HepG2 (cell line): ENCODE data around the gene VARS1. TPM values are rescaled to one million over a fixed set of nuclear protein-coding genes. Genes with fewer than 3 reads are reported as not detected.

ENCODE experiments used
- ASH2L ChIP-seq: fragments of 300-600, 200-600 bp; sonication (generic); IDR thresholded peaks from 2 replicates; pipeline ENCODE4 v1.7.0; 2017; ENCODE audit warnings: low read depth, mild to moderate bottlenecking, moderate library complexity, mixed read lengths, low read length; ENCODE audit not compliant: insufficient read length
- CBFB ChIP-seq: sonication (generic); formaldehyde crosslinking; IDR thresholded peaks from 2 replicates; pipeline ENCODE4 v1.4.0; 2020; ENCODE audit warnings: missing genetic modification reagents
- CTCF ChIP-seq: sonication (generic); formaldehyde crosslinking; IDR thresholded peaks from 2 replicates; pipeline ENCODE4 v1.5.0; 2020; ENCODE audit warnings: mild to moderate bottlenecking, missing genetic modification reagents, moderate library complexity
- MEF2D ChIP-seq: sonication (generic); formaldehyde crosslinking; IDR thresholded peaks from 2 replicates; pipeline ENCODE4 v1.5.1; 2020; ENCODE audit warnings: mild to moderate bottlenecking, missing genetic modification reagents
- MEIS2 ChIP-seq: sonication (generic); formaldehyde crosslinking; IDR thresholded peaks from 2 replicates; pipeline ENCODE4 v1.9.0; 2021; ENCODE audit warnings: mild to moderate bottlenecking, missing genetic modification reagents
- NR0B2 ChIP-seq: sonication (generic); formaldehyde crosslinking; IDR thresholded peaks from 2 replicates; pipeline ENCODE4 v1.4.0; 2020; ENCODE audit warnings: mild to moderate bottlenecking, missing genetic modification reagents
- PCBP1 ChIP-seq: fragments of 200-400 bp; formaldehyde crosslinking; IDR thresholded peaks from 2 replicates; pipeline ENCODE4 v1.6.1; 2017; ENCODE audit warnings: mild to moderate bottlenecking, low read depth, low read length, borderline replicate concordance
- RNF2 ChIP-seq: fragments of 450-650 bp; conservative IDR thresholded peaks from 2 replicates; pipeline ENCODE4 v1.6.1; 2016; ENCODE audit warnings: low read depth
- SIN3B ChIP-seq: fragments of 150-350 bp; IDR thresholded peaks from 2 replicates; pipeline ENCODE4 v1.6.1; 2014; ENCODE audit warnings: low read length
- SRSF9 ChIP-seq: fragments of 200-400 bp; formaldehyde crosslinking; IDR thresholded peaks from 2 replicates; pipeline ENCODE4 v1.6.1; 2018; ENCODE audit warnings: borderline replicate concordance, mild to moderate bottlenecking, low read depth, low read length; ENCODE audit not compliant: insufficient read depth, poor library complexity, severe bottlenecking
- SRY ChIP-seq: sonication (generic); formaldehyde crosslinking; IDR thresholded peaks from 2 replicates; pipeline ENCODE4 v1.8.0; 2022; ENCODE audit warnings: mild to moderate bottlenecking, missing genetic modification reagents
- TAF15 ChIP-seq: fragments of 200-400 bp; formaldehyde crosslinking; IDR thresholded peaks from one replicate; pipeline ENCODE4 v1.6.1; 2018; ENCODE audit warnings: mild to moderate bottlenecking, low read depth, low read length; ENCODE audit not compliant: poor library complexity, severe bottlenecking
- U2AF1 ChIP-seq: fragments of 200-400 bp; formaldehyde crosslinking; optimal IDR thresholded peaks from 2 replicates; pipeline ENCODE3; 2017; ENCODE audit warnings: mild to moderate bottlenecking, low read depth, low read length
- ZFP1 ChIP-seq: IDR thresholded peaks from 2 replicates; pipeline ENCODE4 v1.6.1; 2016
- ZKSCAN1 ChIP-seq: fragments of 150-350 bp; IDR thresholded peaks from 2 replicates; pipeline ENCODE4 v1.6.1; 2014; ENCODE audit warnings: low read length
- ZNF230 ChIP-seq: sonication (generic); formaldehyde crosslinking; IDR thresholded peaks from 2 replicates; pipeline ENCODE4 v1.4.0; 2020; ENCODE audit warnings: mild to moderate bottlenecking, missing genetic modification reagents
- ZNF234 ChIP-seq: sonication (generic); formaldehyde crosslinking; conservative IDR thresholded peaks from 2 replicates; pipeline ENCODE4 v1.5.1; 2020; ENCODE audit warnings: mild to moderate bottlenecking, missing genetic modification reagents
- ZNF329 ChIP-seq: sonication (generic); formaldehyde crosslinking; IDR thresholded peaks from 2 replicates; pipeline ENCODE4 v1.9.0; 2021; ENCODE audit warnings: low read depth, mild to moderate bottlenecking, missing genetic modification reagents
- ZNF564 ChIP-seq: sonication (generic); formaldehyde crosslinking; IDR thresholded peaks from 2 replicates; pipeline ENCODE4 v1.8.1; 2023; ENCODE audit warnings: mild to moderate bottlenecking, missing genetic modification reagents
- polyA plus RNA-seq, 8 experiments: library from polyadenylated mRNA; depleted of rRNA in 3 of 8; stranded (reverse) in 7 of 8; unstranded in 1 of 8; fragments of >200 nt; fragmentation: Illumina TruSeq in 4 of 8; extraction: Trizol in 4 of 8; gene quantifications; 2 replicates each; pipeline versions ENCODE4 v1.2.1 to v1.2.3, GENCODE V29; 2011 to 2016; ENCODE audit warnings: low read depth in 4 of 8, missing spikeins in 1 of 8, mixed read lengths in 1 of 8; ENCODE audit not compliant: insufficient read depth in 1 of 8
- total RNA-seq, 5 experiments: library from RNA; depleted of rRNA; stranded (reverse); fragments of >200 nt; fragmentation: Illumina TruSeq; extraction: Trizol; gene quantifications; 2 replicates each; pipeline ENCODE4 v1.2.3, GENCODE V29; 2016; ENCODE audit warnings: low read depth in 1 of 5
- TF ChIP-seq, protein P1 (sequence below): sonication (generic); formaldehyde crosslinking; IDR thresholded peaks from 2 replicates; pipeline ENCODE4 v1.5.0; 2020; ENCODE audit warnings: missing genetic modification reagents, mild to moderate bottlenecking, borderline replicate concordance
- TF ChIP-seq, protein P2 (sequence below): sonication (generic); formaldehyde crosslinking; IDR thresholded peaks from 2 replicates; pipeline ENCODE4 v1.8.1; 2023; ENCODE audit warnings: mild to moderate bottlenecking, moderate library complexity, missing genetic modification reagents
- TF ChIP-seq, protein P3 (sequence below): sonication (generic); formaldehyde crosslinking; IDR thresholded peaks from 2 replicates; pipeline ENCODE4 v1.8.0; 2022; ENCODE audit warnings: mild to moderate bottlenecking, missing genetic modification reagents, moderate library complexity

Gene VARS1
- total and polyA plus RNA-seq, 2 of the 13 experiments (the other 11 are each of a cell fraction or from before 2014, with no cell fraction given): 14.7 to 56.1 TPM

DNA sequence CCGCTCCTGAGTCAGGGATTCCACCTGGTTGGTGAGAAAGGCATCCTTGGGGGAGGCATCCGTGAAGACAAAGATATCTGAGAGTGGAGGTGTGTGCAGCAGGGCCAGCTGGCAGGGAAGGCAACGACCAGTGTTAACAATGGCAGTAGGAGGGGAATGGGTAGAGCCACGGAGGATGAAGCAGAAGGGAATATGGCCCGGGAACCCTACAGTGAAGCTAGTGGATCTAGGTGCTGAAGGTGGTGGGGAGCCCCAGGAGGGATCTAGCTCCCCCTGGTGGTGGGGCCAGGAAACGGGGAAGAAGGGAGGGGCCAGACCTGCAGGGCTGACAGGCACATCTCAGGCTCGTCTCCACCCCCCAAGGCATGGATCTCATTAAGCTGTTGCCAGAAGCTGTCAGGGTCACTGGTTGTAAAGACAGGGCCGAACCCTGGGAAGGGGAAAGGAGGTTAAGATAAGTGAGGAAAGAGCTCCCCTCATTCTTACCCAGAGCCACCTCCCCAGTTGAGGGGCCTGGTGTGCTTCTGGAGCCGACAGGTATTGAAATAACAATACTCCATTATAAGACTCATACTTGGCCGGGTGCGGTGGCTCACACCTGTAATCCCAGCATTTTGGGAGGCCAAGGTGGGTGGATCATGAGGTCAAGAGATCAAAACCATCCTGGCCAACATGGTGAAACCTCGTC, 25.7 kb downstream of the VARS1 start (continued):
- TF ChIP-seq ASH2L (no peak), SIN3B (no peak), PCBP1 (no peak), TAF15 (no peak), U2AF1 (no peak), ZKSCAN1 (no peak), ZNF329 (CRISPR knock-in tag) (no peak), ZNF230 (CRISPR knock-in tag) (no peak), ZNF564 (CRISPR knock-in tag) (no peak), RNF2 (no peak), MEF2D (CRISPR knock-in tag) (no peak), SRY (CRISPR knock-in tag) (no peak), SRSF9 (no peak), MEIS2 (no peak), NR0B2 (CRISPR knock-in tag) (no peak), ZNF234 (CRISPR knock-in tag) (no peak), CBFB (CRISPR knock-in tag) (no peak), ZFP1 (CRISPR knock-in tag) (peak; percentile 45; the same call in 1 of the 2 replicates), CTCF (CRISPR knock-in tag) (peak; percentile 98)
- TF ChIP-seq, protein P1, sequence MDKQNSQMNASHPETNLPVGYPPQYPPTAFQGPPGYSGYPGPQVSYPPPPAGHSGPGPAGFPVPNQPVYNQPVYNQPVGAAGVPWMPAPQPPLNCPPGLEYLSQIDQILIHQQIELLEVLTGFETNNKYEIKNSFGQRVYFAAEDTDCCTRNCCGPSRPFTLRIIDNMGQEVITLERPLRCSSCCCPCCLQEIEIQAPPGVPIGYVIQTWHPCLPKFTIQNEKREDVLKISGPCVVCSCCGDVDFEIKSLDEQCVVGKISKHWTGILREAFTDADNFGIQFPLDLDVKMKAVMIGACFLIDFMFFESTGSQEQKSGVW (CRISPR knock-in tag): no peak
- TF ChIP-seq, protein P2, sequence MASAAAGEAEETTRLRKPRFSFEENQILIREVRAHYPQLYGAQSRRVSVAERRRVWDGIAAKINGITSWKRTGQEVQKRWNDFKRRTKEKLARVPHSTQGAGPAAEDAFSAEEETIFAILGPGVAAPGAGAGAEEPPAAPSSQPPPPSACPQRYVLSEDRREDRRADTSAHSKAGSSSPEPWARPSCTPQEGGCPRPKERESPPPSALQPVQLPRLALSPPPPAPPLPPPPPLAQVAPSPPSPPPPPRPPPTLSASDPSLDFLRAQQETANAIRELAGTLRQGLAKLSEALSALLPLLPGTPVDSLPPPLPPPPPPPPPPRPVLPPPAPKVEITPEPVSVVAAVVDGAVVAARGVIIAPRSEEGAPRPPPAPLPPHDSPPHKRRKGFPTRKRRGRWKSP (CRISPR knock-in tag): no peak
- TF ChIP-seq, protein P3, sequence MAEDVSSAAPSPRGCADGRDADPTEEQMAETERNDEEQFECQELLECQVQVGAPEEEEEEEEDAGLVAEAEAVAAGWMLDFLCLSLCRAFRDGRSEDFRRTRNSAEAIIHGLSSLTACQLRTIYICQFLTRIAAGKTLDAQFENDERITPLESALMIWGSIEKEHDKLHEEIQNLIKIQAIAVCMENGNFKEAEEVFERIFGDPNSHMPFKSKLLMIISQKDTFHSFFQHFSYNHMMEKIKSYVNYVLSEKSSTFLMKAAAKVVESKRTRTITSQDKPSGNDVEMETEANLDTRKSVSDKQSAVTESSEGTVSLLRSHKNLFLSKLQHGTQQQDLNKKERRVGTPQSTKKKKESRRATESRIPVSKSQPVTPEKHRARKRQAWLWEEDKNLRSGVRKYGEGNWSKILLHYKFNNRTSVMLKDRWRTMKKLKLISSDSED (CRISPR knock-in tag): no peak
